Measurements from ENCODE around the gene PRKCSH. TPM values are rescaled to one million over a fixed set of nuclear protein-coding genes. Genes with fewer than 3 reads are reported as not detected.
"Not testable (repeated sequence)": the region's sequence is repeated elsewhere in the genome, so short reads cannot be mapped to it uniquely, and the experiment has no call there.

Gene PRKCSH
- total and polyA plus RNA-seq, 10 of the 15 experiments (the other 5 are each of a cell fraction or from before 2014, with no cell fraction given) = 1.1 to 280 (median 44.1) TPM

GRCh38 chr19:11405846-11406643 is 29.4 kb upstream of the PRKCSH start (continued):
- TF ChIP-seq, protein P1, sequence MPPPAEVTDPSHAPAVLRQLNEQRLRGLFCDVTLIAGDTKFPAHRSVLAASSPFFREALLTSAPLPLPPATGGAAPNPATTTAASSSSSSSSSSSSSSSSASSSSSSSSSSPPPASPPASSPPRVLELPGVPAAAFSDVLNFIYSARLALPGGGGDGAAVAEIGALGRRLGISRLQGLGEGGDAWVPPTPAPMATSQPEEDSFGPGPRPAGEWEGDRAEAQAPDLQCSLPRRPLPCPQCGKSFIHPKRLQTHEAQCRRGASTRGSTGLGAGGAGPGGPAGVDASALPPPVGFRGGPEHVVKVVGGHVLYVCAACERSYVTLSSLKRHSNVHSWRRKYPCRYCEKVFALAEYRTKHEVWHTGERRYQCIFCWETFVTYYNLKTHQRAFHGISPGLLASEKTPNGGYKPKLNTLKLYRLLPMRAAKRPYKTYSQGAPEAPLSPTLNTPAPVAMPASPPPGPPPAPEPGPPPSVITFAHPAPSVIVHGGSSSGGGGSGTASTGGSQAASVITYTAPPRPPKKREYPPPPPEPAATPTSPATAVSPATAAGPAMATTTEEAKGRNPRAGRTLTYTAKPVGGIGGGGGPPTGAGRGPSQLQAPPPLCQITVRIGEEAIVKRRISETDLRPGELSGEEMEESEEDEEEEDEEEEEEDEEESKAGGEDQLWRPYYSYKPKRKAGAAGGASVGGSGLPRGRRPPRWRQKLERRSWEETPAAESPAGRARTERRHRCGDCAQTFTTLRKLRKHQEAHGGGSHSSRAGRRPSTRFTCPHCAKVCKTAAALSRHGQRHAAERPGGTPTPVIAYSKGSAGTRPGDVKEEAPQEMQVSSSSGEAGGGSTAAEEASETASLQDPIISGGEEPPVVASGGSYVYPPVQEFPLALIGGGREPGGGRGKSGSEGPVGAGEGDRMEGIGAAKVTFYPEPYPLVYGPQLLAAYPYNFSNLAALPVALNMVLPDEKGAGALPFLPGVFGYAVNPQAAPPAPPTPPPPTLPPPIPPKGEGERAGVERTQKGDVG (CRISPR knock-in tag; IDR thresholded peaks at IDR 0.05) = no peak
- TF ChIP-seq ZNF592 (IDR thresholded peaks at IDR 0.05) (no peak), SIX5 (IDR thresholded peaks at IDR 0.05; ENCODE audit: low read depth, low read length, severe bottlenecking) (no peak), ZNF687 (IDR thresholded peaks at IDR 0.05) (no peak)

- RAD21 ChIA-PET (ENCODE audit: unreplicated experiment); DNase-seq (ENCODE audit: low read depth, low spot score); H3K9me3 ChIP-seq (replicated peaks; ENCODE audit: control insufficient read depth, insufficient read depth, low read length); H3K27me3 ChIP-seq (replicated peaks in 1 of 2; ENCODE audit: control insufficient read depth in 2 of 2, insufficient read depth in 2 of 2, low read length in 1 of 2); H3K27ac ChIP-seq (ENCODE audit: control insufficient read depth, insufficient read depth); in situ Hi-C loops (cut with MboI); BruUV-seq (replicated peaks); H3K4me3 ChIP-seq; ATAC-seq; CTCF ChIA-PET; SMC1A ChIA-PET (ENCODE audit: uncharacterized antibody, unreplicated experiment); H3K79me2 ChIP-seq (ENCODE audit: control insufficient read depth, insufficient read depth, low read length); H3K9ac ChIP-seq (ENCODE audit: control insufficient read depth, insufficient read depth, low read length); H2AFZ ChIP-seq (ENCODE audit: control insufficient read depth, low read depth, low read length); FAIRE-seq; H4K20me1 ChIP-seq (ENCODE audit: control insufficient read depth, insufficient read depth); H3K4me1 ChIP-seq (ENCODE audit: control insufficient read depth, insufficient read depth, low read length); intact Hi-C loops (cut with micrococcal nuclease; ENCODE audit: unreplicated experiment); H3K4me2 ChIP-seq (ENCODE audit: control insufficient read depth, insufficient read depth); H3K36me3 ChIP-seq (ENCODE audit: control insufficient read depth in 2 of 2, insufficient read depth in 2 of 2, low read length in 1 of 2): not testable (repeated sequence)
- WGBS (ENCODE audit: insufficient coverage, insufficient replicate concordance, low lambda C conversion rate, missing lambda C conversion rate) = 52% methylated on average over 11 of the region's 12 CpGs
- POLR2A ChIA-PET = interaction anchor here (1.5 kb wide), 1 partner anchor 15 kb away, joined by 3 read pairs; no protein-coding TSS in a partner anchor
These were observed 28.7 kb upstream of the PRKCSH start for GRCh38 chr19:11406703-11407236.

All from GM12878 (cell line).